Muscle layer of duodenum (tissue), 2 donors: ENCODE results near the gene PLPP4.

Source experiments
- H3K27ac ChIP-seq: one replicate; pipeline ENCODE4 v1.7.0; 2013; ENCODE audit warnings: mild to moderate bottlenecking, low read length
- H3K27me3 ChIP-seq: one replicate; pipeline ENCODE4 v1.7.0; 2013; ENCODE audit warnings: low read depth, mild to moderate bottlenecking, control low read depth, low read length
- H3K36me3 ChIP-seq, 2 donors: one replicate each; pipeline ENCODE4 v1.7.0; 2013; ENCODE audit warnings: low read length in 2 of 2, control low read depth in 1 of 2, mild to moderate bottlenecking in 1 of 2; ENCODE audit not compliant: insufficient read depth in 2 of 2, control insufficient read depth in 1 of 2
- H3K4me1 ChIP-seq, 2 donors: one replicate each; pipeline ENCODE4 v1.7.0; 2013; ENCODE audit warnings: low read length in 2 of 2, mild to moderate bottlenecking in 2 of 2, control low read depth in 1 of 2, moderate library complexity in 1 of 2; ENCODE audit not compliant: insufficient read depth in 2 of 2, control insufficient read depth in 1 of 2
- H3K4me3 ChIP-seq, 2 donors: one replicate each; pipeline ENCODE4 v1.7.0; 2013; ENCODE audit warnings: low read length in 2 of 2, low read depth in 1 of 2, mild to moderate bottlenecking in 1 of 2
- H3K9me3 ChIP-seq, 2 donors: one replicate each; pipeline ENCODE4 v1.7.0; 2013; ENCODE audit warnings: low read length in 2 of 2, control low read depth in 1 of 2, mild to moderate bottlenecking in 1 of 2; ENCODE audit not compliant: control insufficient read depth in 1 of 2
- donor health status: healthy.

The PLPP4 gene

DNA sequence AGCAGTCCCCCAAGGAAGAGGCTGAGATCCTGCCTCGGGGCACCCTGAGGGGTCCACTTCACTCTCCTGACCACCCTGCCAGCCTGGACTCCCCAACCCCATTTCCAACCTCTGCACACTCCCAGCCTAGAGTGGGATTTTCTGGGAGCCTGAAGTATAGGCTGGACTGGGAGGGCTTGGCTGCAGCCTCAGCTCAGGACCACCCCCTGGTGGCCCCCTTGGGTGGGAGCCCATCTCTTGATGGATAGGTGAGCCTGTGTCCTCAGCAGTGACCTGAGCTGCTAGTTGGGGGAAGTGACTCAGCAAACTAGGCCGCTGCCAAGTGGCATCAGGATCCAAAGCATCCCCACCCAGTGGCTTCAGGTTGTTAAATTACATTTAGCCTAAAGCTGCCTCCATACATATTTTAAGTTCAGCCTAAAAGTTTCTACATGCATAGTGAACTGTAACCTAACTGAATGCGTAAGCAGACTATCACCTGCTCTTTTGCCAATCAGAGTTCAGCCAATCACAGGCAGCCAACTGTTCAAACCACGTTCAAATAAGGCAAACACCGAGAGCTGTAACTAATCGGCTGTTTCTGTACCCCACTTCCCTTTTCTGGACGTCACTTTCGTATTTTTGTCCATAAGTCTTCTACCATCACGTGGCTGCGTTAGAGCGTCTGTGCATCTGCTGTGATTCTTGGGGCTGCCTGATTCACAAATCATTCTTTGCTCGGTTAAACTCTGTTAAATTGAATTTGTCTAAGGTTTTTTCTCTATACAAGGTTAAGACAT, 144.0 kb downstream of the PLPP4 start:
- H3K4me1 ChIP-seq = no peaks in the 10 kb centered on the region
- no peak overlapping the region for H3K4me3 ChIP-seq
- no peaks in the 10 kb centered on the region for H3K27me3 ChIP-seq
- H3K36me3 ChIP-seq = no peaks in the 10 kb centered on the region
- peaks cover 0 to 8% of the 10 kb centered on the region in 2 donors for H3K9me3 ChIP-seq
- no peak overlapping the region for H3K27ac ChIP-seq

DNA sequence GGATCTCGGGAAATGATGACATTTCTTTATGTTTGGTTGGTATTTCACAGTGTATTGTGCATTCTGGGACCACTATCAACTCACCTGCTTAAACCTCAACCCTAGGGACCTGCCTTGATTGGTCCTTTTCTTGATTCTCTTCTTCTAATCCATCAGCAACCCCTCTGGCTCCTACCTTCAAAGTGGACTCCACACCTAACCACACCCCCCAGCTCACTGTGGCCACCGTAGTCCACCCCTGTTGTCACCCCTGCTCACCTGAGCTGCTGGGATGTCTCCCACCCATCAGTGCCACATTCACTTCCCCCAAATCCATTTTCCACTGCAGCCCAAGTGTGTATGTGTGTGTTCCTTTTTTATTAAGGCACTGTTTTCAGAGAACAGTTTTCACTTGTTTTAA, 145.0 kb downstream of the PLPP4 start:
- Histone ChIP-seq H3K4me3 (no peak overlapping the region), H3K27ac (no peak overlapping the region), H3K9me3 (peaks cover 0 to 8% of the 10 kb centered on the region in 2 donors), H3K4me1 (no peaks in the 10 kb centered on the region), H3K27me3 (no peaks in the 10 kb centered on the region), H3K36me3 (no peaks in the 10 kb centered on the region)

DNA sequence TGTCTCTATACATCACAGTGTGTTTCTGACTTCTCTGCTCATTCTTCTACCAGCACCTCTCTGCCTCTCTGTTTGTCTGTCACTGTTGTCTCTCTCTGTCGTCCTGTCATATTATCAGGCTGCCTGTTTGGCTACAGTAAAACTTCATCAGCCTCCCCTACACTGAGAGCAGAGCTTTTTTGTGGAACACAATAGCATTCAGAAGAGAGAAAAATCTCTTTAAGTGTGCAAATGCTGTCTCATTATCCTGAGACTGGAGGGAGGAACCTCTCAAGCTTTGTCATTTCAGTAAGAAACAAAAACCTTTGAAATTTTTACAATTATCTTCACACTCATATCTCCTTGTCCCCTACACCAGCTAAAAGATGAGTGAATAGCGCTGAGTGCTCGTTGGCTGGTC, 148.4 kb downstream of the PLPP4 start:
- H3K36me3 ChIP-seq = no peaks in the 10 kb centered on the region
- H3K27ac ChIP-seq = no peak overlapping the region
- no peaks in the 10 kb centered on the region for H3K27me3 ChIP-seq
- peaks cover 0 to 8% of the 10 kb centered on the region in 2 donors for H3K9me3 ChIP-seq
- no peak overlapping the region for H3K4me3 ChIP-seq
- no peaks in the 10 kb centered on the region for H3K4me1 ChIP-seq

DNA sequence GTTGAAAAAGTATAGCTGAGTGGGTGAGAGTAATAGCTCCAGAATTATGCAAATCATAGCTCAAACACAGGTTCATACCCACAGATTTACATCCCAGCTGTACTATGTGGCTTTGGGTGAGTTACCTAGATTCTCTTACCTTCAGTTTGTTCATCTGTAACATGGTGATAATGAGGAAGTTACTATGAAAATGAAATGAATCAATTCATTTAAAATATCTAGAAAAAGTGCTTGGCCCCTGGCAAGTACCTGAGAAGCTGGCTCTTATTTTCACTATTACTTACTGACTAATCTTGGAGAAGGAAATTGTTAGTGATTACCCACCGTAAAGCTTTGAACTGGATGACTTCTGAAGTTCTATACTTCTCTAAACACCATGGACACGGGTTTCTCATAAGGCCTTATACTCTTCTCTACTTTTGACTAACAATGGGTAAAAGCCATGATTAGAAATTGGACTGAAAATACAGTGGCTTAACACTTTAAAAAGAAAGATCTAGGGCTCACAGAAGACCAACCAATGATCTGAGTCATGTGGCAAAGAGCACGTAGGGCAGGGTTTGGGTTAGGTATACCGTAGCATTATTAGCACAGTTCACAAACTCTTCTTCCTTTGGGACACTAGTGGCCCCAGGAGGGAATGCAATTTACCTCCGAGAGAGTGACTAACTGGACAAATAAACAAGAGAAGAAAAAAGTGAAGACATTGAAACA, 149.2 kb downstream of the PLPP4 start:
- peaks cover 0 to 8% of the 10 kb centered on the region in 2 donors for H3K9me3 ChIP-seq
- no peak overlapping the region for H3K4me3 ChIP-seq
- H3K36me3 ChIP-seq = no peaks in the 10 kb centered on the region
- H3K4me1 ChIP-seq = no peaks in the 10 kb centered on the region
- H3K27ac ChIP-seq = no peak overlapping the region
- no peaks in the 10 kb centered on the region for H3K27me3 ChIP-seq

DNA sequence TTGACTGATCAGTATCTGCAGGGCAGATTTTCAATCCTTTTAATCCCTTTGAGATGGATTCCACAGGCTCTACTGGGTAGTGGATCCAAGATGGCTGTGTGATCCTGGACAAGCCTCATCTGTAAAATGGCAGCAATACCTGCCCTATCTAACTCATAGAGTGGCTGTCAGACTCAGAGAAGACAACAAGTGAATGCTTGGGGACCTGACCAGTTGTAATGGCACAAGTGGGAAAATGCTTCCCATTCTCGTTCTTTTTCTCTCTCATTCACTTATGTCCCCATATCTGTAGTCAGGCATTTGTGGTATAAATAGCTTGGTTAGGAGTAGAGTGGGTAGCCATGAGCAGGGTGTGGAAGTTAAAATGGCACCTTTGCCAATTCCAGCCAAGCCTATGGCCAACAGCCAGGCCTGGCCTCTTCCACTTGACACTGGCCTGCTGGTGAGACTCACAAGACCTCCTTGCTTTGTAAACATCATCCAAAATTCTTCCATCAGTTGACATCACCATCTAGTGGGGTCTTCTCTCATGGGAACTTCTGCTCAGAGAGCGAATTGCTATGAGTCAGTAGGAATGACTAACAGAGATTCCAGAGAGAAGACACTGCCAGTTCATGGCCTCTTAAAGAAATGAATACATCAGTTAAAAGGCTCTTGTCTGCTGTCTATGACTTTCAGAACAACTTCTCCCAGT, 150.1 kb downstream of the PLPP4 start:
- Histone ChIP-seq H3K4me1 (no peaks in the 10 kb centered on the region), H3K27ac (no peak overlapping the region), H3K4me3 (no peak overlapping the region), H3K9me3 (peaks cover 0 to 8% of the 10 kb centered on the region in 2 donors), H3K36me3 (no peaks in the 10 kb centered on the region), H3K27me3 (no peaks in the 10 kb centered on the region)

DNA sequence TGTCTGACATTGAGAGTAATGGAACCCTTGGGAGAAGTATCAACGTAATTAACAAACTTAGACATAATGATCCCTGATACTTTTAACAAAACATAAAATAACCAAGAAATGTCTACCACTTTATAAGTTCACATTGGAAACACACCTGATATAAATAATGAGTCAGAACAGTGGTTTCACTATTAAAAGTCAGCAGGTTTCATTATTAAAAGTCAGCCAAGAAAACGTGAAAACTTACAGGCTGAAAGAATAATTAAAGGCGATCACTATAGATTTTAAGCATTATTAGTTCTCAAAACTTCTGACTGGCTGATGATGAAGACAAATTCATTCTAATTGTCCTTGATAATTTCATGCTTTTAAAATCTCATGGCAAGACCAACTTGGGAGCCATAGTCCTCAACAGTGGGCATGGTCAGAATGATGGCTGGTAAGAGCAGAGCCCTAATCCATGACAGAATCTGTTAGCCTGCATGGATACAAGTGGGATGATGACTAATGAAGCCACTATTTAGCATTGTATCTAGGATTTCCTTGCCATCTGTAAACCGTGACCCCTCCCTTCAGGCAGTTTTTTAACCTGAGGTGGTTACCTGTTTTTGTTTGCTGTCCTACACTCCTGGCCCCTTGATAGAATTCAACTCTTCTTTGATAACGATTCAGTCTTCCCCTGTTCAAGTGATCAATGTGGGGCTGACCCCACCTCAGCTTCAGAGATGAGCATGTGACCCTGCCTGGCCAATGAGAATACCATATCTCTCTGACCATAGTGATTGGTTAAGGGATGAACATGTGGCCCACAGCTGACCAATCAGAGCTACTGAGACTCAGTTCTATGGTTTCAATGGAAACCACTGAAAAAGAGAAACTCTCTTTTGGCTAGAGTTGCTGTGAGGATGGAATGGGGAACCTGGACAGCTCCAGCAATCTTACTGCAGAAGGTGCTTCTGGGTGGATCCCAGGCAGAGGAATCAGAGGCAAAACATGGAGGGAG, 151.0 kb downstream of the PLPP4 start:
- Histone ChIP-seq H3K9me3 (peaks cover 0 to 5% of the 10 kb centered on the region in 2 donors), H3K36me3 (no peaks in the 10 kb centered on the region), H3K27ac (no peak overlapping the region), H3K4me1 (no peaks in the 10 kb centered on the region), H3K27me3 (no peaks in the 10 kb centered on the region), H3K4me3 (no peak overlapping the region)

DNA sequence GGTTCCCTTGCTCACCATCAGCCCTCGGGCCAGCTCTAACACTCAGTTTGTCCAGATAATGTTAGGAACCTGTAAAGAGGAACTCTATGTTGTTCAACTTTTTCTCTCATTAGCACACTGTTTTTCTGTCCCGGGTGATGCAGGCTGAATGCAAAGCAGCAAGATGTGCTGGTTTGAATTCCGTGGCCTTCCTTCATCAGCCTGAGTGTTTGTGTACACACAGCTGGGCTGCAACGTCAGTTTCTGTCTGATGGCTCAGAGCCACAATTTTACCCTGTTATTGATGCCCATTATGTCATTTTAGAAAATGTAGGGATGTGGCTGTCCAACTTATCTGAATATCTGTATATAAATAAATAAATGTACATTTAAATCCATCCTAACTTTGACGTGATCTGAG, 152.0 kb downstream of the PLPP4 start:
- no peaks in the 10 kb centered on the region for H3K4me1 ChIP-seq
- no peak overlapping the region for H3K27ac ChIP-seq
- no peaks in the 10 kb centered on the region for H3K27me3 ChIP-seq
- no peaks in the 10 kb centered on the region for H3K36me3 ChIP-seq
- no peak overlapping the region for H3K4me3 ChIP-seq
- H3K9me3 ChIP-seq = no peaks in the 10 kb centered on the region

DNA sequence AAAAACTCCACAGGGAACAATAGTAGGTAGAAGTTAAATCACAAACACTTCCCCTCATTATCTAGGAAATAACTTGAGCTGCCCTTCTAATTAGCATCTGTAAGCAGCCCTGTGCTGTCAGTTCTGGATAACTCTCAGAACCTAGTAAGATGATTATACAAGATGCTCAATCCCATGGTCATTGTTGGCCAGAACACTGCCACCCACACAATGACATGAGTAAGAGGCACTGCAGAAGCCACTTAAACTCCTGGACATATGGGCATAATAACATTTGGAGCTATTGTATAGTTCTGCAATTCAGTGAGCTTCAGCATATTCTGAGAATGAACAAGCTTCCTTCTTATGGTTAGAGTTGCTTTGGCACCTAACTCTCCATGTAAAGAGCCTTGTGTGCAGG, 153.8 kb downstream of the PLPP4 start:
- Histone ChIP-seq H3K4me1 (no peaks in the 10 kb centered on the region), H3K27me3 (no peaks in the 10 kb centered on the region), H3K36me3 (no peaks in the 10 kb centered on the region), H3K9me3 (no peaks in the 10 kb centered on the region), H3K4me3 (no peak overlapping the region), H3K27ac (no peak overlapping the region)

DNA sequence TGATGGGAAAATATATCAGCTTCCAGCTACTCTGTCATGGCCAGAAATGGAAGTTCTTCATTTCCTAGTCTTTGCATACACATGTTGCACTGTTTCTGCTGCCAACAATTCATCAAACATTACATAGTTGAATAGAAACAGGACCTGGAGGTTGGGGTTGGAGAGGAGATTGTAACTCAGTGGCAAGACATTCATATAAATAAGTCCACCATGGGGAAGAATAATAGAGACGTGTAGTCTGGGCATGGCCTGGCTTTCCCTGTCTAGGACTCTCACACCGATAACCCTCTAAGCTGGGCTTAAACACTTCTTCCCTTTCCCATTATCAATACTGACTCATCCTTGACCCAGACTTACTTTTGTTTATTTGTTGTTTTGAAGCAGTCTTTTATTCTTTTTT, 155.7 kb downstream of the PLPP4 start:
- H3K36me3 ChIP-seq = no peaks in the 10 kb centered on the region
- no peaks in the 10 kb centered on the region for H3K27me3 ChIP-seq
- no peaks in the 10 kb centered on the region for H3K4me1 ChIP-seq
- H3K9me3 ChIP-seq = peaks cover 0 to 4% of the 10 kb centered on the region in 2 donors
- H3K4me3 ChIP-seq = no peak overlapping the region
- no peak overlapping the region for H3K27ac ChIP-seq

DNA sequence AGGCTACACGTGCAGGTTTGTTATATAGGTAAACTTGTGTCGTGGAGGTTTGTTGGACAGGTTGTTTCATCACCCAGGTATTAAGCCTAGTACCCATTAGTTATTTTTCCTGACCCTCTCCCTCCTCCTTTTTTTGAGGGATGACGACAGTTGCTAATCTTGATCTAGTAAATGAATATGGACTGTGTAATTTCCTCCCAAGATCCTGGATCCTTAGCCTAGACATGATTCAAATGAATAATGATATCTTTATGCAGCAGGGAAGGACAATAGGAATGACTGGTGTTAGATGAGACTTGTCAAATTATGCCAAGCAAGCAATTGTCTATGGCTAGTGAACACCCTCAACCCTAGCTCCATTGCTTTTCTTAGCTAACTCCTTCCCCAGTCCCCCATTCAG, 156.2 kb downstream of the PLPP4 start:
- no peak overlapping the region for H3K27ac ChIP-seq

More for the DNA sequence above, 156.2 kb downstream of the PLPP4 start:
- no peaks in the 10 kb centered on the region for H3K4me1 ChIP-seq
- no peak overlapping the region for H3K4me3 ChIP-seq
- H3K36me3 ChIP-seq = no peaks in the 10 kb centered on the region
- H3K27me3 ChIP-seq = no peaks in the 10 kb centered on the region
- peaks cover 0 to 4% of the 10 kb centered on the region in 2 donors for H3K9me3 ChIP-seq
